Type B pancreatic cell (in vitro differentiated cells): ENCODE measurements around the gene SMG9. TPM values are rescaled to one million over a fixed set of nuclear protein-coding genes. Genes with fewer than 3 reads are reported as not detected.
A peak's percentile ranks its signal among the peaks of the same experiment; 100 is the strongest.

ENCODE experiments used
- DNase-seq: peaks from one replicate; pipeline ENCODE4 v3.0.0; 2021; ENCODE audit warnings: mixed read lengths; ENCODE audit not compliant: unreplicated experiment; ENCODE audit errors: extremely low spot score
- H3K27ac Mint-ChIP-seq: 2 replicates; pipeline ENCODE4 v1.8.0; 2021; ENCODE audit warnings: mild to moderate bottlenecking, mixed read lengths
- H3K27me3 Mint-ChIP-seq: 2 replicates; pipeline ENCODE4 v1.8.0; 2021; ENCODE audit warnings: mixed read lengths
- H3K36me3 Mint-ChIP-seq: 2 replicates; pipeline ENCODE4 v1.8.0; 2021; ENCODE audit warnings: mixed read lengths
- H3K4me1 Mint-ChIP-seq: one replicate; pipeline ENCODE4 v1.8.0; 2021; ENCODE audit warnings: mixed read lengths; ENCODE audit not compliant: unreplicated experiment
- H3K4me3 Mint-ChIP-seq: 2 replicates; pipeline ENCODE4 v1.8.0; 2021; ENCODE audit warnings: mild to moderate bottlenecking, mixed read lengths
- H3K9me3 Mint-ChIP-seq: 2 replicates; pipeline ENCODE4 v1.8.0; 2021; ENCODE audit warnings: mixed read lengths
- CTCF ChIP-seq: fragments of 200-600 bp; sonication (generic); conservative IDR thresholded peaks from 2 replicates; pipeline ENCODE4 v1.5.0; 2021; ENCODE audit warnings: antibody characterized with exemption, mild to moderate bottlenecking
- total RNA-seq: library from RNA; stranded (reverse); gene quantifications from 2 replicates; pipeline ENCODE4 v1.2.1, GENCODE V29; 2021; ENCODE audit warnings: low replicate concordance

The SMG9 gene
- total RNA-seq, 1 donor from 2014 or later, result 64.9 TPM

DNA sequence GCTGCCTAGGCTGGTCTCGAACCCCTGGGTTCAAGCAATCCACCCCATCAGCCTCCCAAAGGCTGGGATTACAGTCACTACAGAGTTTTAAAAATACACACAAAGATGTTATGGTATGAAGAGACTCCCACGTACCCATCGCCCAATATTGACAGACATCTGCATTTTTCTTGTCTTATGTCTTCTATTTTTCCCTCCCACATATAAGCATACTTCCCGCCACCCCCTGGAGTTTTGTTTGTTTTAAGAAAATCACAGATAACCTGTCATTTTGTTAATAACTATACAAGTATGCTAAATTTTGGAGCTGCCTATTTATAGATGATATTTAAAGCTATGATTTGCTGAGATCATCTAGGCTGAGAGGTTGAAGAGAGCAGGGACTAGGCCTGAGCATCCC lies 6.2 kb upstream of the SMG9 start:
- H3K4me3 Mint-ChIP-seq, result no peak overlapping the region
- no peaks in the 10 kb centered on the region for H3K36me3 Mint-ChIP-seq
- H3K4me1 Mint-ChIP-seq, result peaks cover 17% of the 10 kb centered on the region
- no peaks in the 10 kb centered on the region for H3K9me3 Mint-ChIP-seq
- H3K27me3 Mint-ChIP-seq, result no peaks in the 10 kb centered on the region
- TF ChIP-seq CTCF, result no peak
- H3K27ac Mint-ChIP-seq, result no peak overlapping the region
- DNase-seq, result no peak

- peak; percentile 58 for TF ChIP-seq CTCF
- peak overlapping the region; percentile 40 for H3K27ac Mint-ChIP-seq
- no peaks in the 10 kb centered on the region for H3K27me3 Mint-ChIP-seq
- no peaks in the 10 kb centered on the region for H3K36me3 Mint-ChIP-seq
- H3K9me3 Mint-ChIP-seq, result no peaks in the 10 kb centered on the region
- peak overlapping the region; percentile 0 for H3K4me3 Mint-ChIP-seq
- H3K4me1 Mint-ChIP-seq, result peaks cover 27% of the 10 kb centered on the region
- no peak for DNase-seq
These were observed 4.8 kb upstream of the SMG9 start for GRCh38 chr19:43759515-43759914.

GRCh38 chr19:43755256-43755801 lies 567 bp upstream of the SMG9 start:
- DNase-seq, result peak; percentile 84
- Mint-ChIP-seq H3K4me1 (peaks cover 48% of the 10 kb centered on the region), H3K36me3 (peaks cover 12% of the 10 kb centered on the region), H3K4me3 (peak overlapping the region; percentile 99), H3K9me3 (no peaks in the 10 kb centered on the region), H3K27ac (peak overlapping the region; percentile 100), H3K27me3 (no peaks in the 10 kb centered on the region)
- no peak for TF ChIP-seq CTCF

DNA sequence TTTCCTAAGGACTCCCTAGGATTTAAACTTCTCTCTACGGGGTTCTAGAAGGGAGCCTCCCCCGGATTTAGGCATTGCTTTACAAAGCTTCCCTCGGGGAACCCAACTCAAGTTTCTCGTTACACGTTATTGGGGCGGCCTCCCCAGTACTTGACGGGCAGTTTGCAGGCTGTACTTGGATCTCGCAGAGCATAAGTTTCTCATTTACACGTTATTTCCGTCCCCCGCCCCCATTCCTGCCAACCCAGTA lies 584 bp downstream of the SMG9 start:
- peaks cover 18% of the 10 kb centered on the region for H3K36me3 Mint-ChIP-seq
- peak overlapping the region; percentile 99 for H3K4me3 Mint-ChIP-seq
- no peaks in the 10 kb centered on the region for H3K27me3 Mint-ChIP-seq
- peak overlapping the region; percentile 100 for H3K27ac Mint-ChIP-seq
- DNase-seq, result no peak
- TF ChIP-seq CTCF, result no peak
- H3K9me3 Mint-ChIP-seq, result no peaks in the 10 kb centered on the region
- peaks cover 43% of the 10 kb centered on the region for H3K4me1 Mint-ChIP-seq

DNA sequence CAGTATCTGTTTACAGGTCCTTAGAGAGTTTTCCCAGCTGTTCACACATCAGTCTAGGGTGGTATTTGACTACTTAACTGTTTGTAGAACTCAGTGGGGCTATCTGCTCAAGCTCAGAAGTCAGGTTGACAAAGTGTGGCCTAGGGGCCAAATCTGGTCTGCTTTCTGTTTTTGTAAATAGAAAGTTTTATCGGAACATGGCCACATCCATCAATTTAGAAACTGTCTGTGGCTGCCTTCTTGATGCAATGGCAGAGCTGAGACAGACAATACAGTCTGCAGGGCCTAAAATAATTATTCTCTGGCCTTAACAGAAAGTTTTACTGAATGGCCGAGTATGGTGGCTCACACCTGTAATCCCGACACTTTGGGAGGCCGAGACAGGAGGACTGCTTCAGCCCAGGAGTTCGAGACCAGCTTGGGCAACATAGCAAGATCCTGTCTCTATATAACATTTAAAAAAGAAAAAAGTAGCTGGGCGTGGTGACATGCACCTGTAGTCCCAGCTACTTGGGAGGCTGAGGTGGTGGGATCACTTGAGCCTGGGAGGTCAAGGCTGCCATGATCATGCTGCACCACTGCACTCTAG lies 2.4 kb downstream of the SMG9 start:
- DNase-seq, result no peak
- Mint-ChIP-seq H3K27me3 (no peaks in the 10 kb centered on the region), H3K27ac (peak overlapping the region; percentile 90), H3K9me3 (no peaks in the 10 kb centered on the region), H3K4me3 (no peak overlapping the region), H3K4me1 (peaks cover 39% of the 10 kb centered on the region), H3K36me3 (peaks cover 29% of the 10 kb centered on the region)
- no peak for TF ChIP-seq CTCF
